ENCODE measurements around the gene SLC41A2.
"Not testable (repeated sequence)": the region's sequence is repeated elsewhere in the genome, so short reads cannot be mapped to it uniquely, and the experiment has no call there.

GRCh38 chr12:104948716-104949115 lies 9.4 kb downstream of the SLC41A2 start:
- not testable (repeated sequence) for TF ChIP-seq CTCF (IDR thresholded peaks at IDR 0.05; ENCODE audit: insufficient read depth, low read length, poor library complexity, severe bottlenecking); EZH2phosphoT487 (conservative IDR thresholded peaks at IDR 0.05; ENCODE audit: low read length)

Measured in SU-DHL-6 (cell line).